Measurements from ENCODE around the gene CKB. TPM values are rescaled to one million over a fixed set of nuclear protein-coding genes. Genes with fewer than 3 reads are reported as not detected.
A peak's percentile ranks its signal among the peaks of the same experiment; 100 is the strongest.

CKB gene
- total and polyA plus RNA-seq, 2 donors (not counting 1 experiment from before 2014, with no cell fraction given) = 3.1 to 4.7 TPM

- no peaks in the 10 kb centered on the region for H3K9me3 Mint-ChIP-seq (ENCODE audit: insufficient read depth)
- Histone ChIP-seq H3K4me3 (ENCODE audit: control extremely low read depth in 1 of 5, extremely low read depth in 1 of 5, insufficient read depth in 1 of 5, low read depth in 2 of 5, low read length in 4 of 5) (peak overlapping the region in 4 of 5 experiments; percentile 52 to 75 (median 59)), H3K36me3 (replicated peaks in 1 of 2; ENCODE audit: control extremely low read depth in 1 of 2, control insufficient read depth in 1 of 2, extremely low read depth in 1 of 2, insufficient read depth in 2 of 2, low read length in 1 of 2) (no peaks in the 10 kb centered on the region), H3K79me2 (ENCODE audit: control insufficient read depth, insufficient read depth, low read length) (no peaks in the 10 kb centered on the region), H3K9ac (ENCODE audit: low read length) (peak overlapping the region; percentile 66), H4K20me1 (ENCODE audit: control insufficient read depth, insufficient read depth, low read length, poor library complexity, severe bottlenecking) (peaks cover 11% of the 10 kb centered on the region), H3K27me3 (replicated peaks in 1 of 4; ENCODE audit: control extremely low read depth in 1 of 4, control insufficient read depth in 3 of 4, insufficient read depth in 4 of 4, low read length in 3 of 4) (peaks cover 0 to 32% (median 11%) of the 10 kb centered on the region in 4 experiments), H3K4me1 (ENCODE audit: control insufficient read depth in 2 of 2, insufficient read depth in 2 of 2, low read length in 2 of 2) (peaks cover 22 to 35% of the 10 kb centered on the region in 2 donors), H3K27ac (ENCODE audit: low read length in 2 of 2) (no peak overlapping the region), H3K4me2 (replicated peaks; ENCODE audit: low read depth, low read length, poor library complexity, severe bottlenecking) (peak overlapping the region; percentile 98), H2AFZ (ENCODE audit: insufficient read depth, low read depth, low read length, poor library complexity, severe bottlenecking) (peak overlapping the region; percentile 67), H3K9me3 (ENCODE audit: control extremely low read depth in 1 of 3, control insufficient read depth in 2 of 3, insufficient read depth in 1 of 3, low read length in 2 of 3) (peaks cover 0 to 14% (median 0%) of the 10 kb centered on the region in 3 donors)
- POLR2A ChIA-PET = interaction anchor here (0.6 to 1.4 kb wide), 2 partner anchors 7 to 107 kb away, joined by 3 to 5 read pairs; partner anchors contain the start of genes KLC1 and TRMT61A
- peaks cover 20% of the 10 kb centered on the region for H3K4me1 Mint-ChIP-seq
- H3K27me3 Mint-ChIP-seq = peaks cover 3% of the 10 kb centered on the region
- intact Hi-C loops (cut with micrococcal nuclease) = loop anchor here (1.0 kb wide), 1 partner anchor 8 kb away; the partner anchor contains the start of gene TRMT61A
- peak; percentile 56 for DNase-seq
- CTCF ChIA-PET = interaction anchor here (0.9 to 6.1 kb wide), 8 partner anchors 8 to 158 kb away, joined by 3 to 128 read pairs (median 4); partner anchors contain the start of gene TRMT61A
- TF ChIP-seq, protein P1, sequence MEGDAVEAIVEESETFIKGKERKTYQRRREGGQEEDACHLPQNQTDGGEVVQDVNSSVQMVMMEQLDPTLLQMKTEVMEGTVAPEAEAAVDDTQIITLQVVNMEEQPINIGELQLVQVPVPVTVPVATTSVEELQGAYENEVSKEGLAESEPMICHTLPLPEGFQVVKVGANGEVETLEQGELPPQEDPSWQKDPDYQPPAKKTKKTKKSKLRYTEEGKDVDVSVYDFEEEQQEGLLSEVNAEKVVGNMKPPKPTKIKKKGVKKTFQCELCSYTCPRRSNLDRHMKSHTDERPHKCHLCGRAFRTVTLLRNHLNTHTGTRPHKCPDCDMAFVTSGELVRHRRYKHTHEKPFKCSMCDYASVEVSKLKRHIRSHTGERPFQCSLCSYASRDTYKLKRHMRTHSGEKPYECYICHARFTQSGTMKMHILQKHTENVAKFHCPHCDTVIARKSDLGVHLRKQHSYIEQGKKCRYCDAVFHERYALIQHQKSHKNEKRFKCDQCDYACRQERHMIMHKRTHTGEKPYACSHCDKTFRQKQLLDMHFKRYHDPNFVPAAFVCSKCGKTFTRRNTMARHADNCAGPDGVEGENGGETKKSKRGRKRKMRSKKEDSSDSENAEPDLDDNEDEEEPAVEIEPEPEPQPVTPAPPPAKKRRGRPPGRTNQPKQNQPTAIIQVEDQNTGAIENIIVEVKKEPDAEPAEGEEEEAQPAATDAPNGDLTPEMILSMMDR (IDR thresholded peaks at IDR 0.05) = no peak
- TF ChIP-seq EZH2 (IDR thresholded peaks at IDR 0.05; ENCODE audit: borderline replicate concordance, insufficient read depth, low read depth, low read length, poor library complexity, severe bottlenecking) = no peak
- ATAC-seq (ENCODE audit: low read depth) = peak; percentile 7
- H3K27ac Mint-ChIP-seq = no peak overlapping the region
- WGBS (ENCODE audit: insufficient coverage) = 1% methylated on average over 76 of the region's 77 CpGs
- peak overlapping the region; percentile 74 for H3K4me3 Mint-ChIP-seq
Measured at GRCh38 chr14:103521438-103521950, 1.1 kb downstream of the CKB start.
